PC-9 (cell line): ENCODE data around the gene CDS1.

Experiments used
- CTCF ChIP-seq: fragments of 200-600 bp; sonication (generic); conservative IDR thresholded peaks from 2 replicates; pipeline ENCODE4 v1.6.1; 2017; ENCODE audit warnings: mixed run types, antibody characterized with exemption, mild to moderate bottlenecking, moderate library complexity
- EZH2 ChIP-seq: fragments of 200-600 bp; sonication (generic); IDR thresholded peaks from 2 replicates; pipeline ENCODE4 v1.8.0; 2017; ENCODE audit warnings: antibody characterized with exemption, low read depth

GRCh38 chr4:84615355-84615754 lies 32.4 kb downstream of the CDS1 start:
- TF ChIP-seq CTCF (no peak), EZH2 (no peak)
